Measurements from ENCODE around the gene NPVF. TPM values are rescaled to one million over a fixed set of nuclear protein-coding genes. Genes with fewer than 3 reads are reported as not detected.

Gene NPVF
- total and polyA plus RNA-seq, 2 of the 8 experiments (the other 6 are each of a cell fraction or from before 2014, with no cell fraction given) = not detected

DNA sequence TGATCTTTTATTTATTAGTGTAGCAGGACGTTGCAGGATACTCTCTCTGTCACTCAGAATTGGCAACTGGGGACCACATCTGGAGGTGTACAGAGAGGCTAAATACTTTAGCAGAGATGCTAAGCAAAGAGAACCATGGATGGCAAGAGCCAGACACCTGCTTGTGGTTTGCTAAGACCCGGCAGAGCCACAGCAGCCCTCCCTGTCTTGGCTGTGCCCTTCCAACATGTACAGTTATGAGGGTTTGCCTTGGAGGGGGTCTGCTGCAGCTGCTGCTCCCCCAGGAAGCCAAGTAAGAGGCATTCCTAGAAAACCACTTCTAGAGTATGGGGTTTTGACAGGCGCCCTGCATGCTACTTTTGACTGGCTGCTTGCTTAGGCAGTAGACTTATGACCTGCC is 5.1 kb downstream of the NPVF start (continued):
- TF ChIP-seq, protein P1, sequence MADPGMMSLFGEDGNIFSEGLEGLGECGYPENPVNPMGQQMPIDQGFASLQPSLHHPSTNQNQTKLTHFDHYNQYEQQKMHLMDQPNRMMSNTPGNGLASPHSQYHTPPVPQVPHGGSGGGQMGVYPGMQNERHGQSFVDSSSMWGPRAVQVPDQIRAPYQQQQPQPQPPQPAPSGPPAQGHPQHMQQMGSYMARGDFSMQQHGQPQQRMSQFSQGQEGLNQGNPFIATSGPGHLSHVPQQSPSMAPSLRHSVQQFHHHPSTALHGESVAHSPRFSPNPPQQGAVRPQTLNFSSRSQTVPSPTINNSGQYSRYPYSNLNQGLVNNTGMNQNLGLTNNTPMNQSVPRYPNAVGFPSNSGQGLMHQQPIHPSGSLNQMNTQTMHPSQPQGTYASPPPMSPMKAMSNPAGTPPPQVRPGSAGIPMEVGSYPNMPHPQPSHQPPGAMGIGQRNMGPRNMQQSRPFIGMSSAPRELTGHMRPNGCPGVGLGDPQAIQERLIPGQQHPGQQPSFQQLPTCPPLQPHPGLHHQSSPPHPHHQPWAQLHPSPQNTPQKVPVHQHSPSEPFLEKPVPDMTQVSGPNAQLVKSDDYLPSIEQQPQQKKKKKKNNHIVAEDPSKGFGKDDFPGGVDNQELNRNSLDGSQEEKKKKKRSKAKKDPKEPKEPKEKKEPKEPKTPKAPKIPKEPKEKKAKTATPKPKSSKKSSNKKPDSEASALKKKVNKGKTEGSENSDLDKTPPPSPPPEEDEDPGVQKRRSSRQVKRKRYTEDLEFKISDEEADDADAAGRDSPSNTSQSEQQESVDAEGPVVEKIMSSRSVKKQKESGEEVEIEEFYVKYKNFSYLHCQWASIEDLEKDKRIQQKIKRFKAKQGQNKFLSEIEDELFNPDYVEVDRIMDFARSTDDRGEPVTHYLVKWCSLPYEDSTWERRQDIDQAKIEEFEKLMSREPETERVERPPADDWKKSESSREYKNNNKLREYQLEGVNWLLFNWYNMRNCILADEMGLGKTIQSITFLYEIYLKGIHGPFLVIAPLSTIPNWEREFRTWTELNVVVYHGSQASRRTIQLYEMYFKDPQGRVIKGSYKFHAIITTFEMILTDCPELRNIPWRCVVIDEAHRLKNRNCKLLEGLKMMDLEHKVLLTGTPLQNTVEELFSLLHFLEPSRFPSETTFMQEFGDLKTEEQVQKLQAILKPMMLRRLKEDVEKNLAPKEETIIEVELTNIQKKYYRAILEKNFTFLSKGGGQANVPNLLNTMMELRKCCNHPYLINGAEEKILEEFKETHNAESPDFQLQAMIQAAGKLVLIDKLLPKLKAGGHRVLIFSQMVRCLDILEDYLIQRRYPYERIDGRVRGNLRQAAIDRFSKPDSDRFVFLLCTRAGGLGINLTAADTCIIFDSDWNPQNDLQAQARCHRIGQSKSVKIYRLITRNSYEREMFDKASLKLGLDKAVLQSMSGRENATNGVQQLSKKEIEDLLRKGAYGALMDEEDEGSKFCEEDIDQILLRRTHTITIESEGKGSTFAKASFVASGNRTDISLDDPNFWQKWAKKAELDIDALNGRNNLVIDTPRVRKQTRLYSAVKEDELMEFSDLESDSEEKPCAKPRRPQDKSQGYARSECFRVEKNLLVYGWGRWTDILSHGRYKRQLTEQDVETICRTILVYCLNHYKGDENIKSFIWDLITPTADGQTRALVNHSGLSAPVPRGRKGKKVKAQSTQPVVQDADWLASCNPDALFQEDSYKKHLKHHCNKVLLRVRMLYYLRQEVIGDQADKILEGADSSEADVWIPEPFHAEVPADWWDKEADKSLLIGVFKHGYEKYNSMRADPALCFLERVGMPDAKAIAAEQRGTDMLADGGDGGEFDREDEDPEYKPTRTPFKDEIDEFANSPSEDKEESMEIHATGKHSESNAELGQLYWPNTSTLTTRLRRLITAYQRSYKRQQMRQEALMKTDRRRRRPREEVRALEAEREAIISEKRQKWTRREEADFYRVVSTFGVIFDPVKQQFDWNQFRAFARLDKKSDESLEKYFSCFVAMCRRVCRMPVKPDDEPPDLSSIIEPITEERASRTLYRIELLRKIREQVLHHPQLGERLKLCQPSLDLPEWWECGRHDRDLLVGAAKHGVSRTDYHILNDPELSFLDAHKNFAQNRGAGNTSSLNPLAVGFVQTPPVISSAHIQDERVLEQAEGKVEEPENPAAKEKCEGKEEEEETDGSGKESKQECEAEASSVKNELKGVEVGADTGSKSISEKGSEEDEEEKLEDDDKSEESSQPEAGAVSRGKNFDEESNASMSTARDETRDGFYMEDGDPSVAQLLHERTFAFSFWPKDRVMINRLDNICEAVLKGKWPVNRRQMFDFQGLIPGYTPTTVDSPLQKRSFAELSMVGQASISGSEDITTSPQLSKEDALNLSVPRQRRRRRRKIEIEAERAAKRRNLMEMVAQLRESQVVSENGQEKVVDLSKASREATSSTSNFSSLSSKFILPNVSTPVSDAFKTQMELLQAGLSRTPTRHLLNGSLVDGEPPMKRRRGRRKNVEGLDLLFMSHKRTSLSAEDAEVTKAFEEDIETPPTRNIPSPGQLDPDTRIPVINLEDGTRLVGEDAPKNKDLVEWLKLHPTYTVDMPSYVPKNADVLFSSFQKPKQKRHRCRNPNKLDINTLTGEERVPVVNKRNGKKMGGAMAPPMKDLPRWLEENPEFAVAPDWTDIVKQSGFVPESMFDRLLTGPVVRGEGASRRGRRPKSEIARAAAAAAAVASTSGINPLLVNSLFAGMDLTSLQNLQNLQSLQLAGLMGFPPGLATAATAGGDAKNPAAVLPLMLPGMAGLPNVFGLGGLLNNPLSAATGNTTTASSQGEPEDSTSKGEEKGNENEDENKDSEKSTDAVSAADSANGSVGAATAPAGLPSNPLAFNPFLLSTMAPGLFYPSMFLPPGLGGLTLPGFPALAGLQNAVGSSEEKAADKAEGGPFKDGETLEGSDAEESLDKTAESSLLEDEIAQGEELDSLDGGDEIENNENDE (IDR thresholded peaks at IDR 0.05; ENCODE audit: insufficient replicate concordance, low read length) = no peak
- TF ChIP-seq POLR2AphosphoS5 (IDR thresholded peaks at IDR 0.05; ENCODE audit: low read depth, low read length) = no peak
- no peak for TF ChIP-seq CBX8 (IDR thresholded peaks at IDR 0.05; ENCODE audit: borderline replicate concordance, low read depth, low read length)
- TF ChIP-seq RBBP5 (IDR thresholded peaks at IDR 0.05; ENCODE audit: borderline replicate concordance, low read depth, low read length) = no peak
- no peak for TF ChIP-seq GTF2F1 (IDR thresholded peaks at IDR 0.05; ENCODE audit: borderline replicate concordance, low read depth, low read length)
- no peak for TF ChIP-seq FOSL1 (IDR thresholded peaks at IDR 0.05; ENCODE audit: insufficient read depth, low read depth, low read length)
- no peak for TF ChIP-seq EZH2 (IDR thresholded peaks at IDR 0.05; ENCODE audit: low read depth, low read length, severe bottlenecking)
- no peak for TF ChIP-seq CEBPB (IDR thresholded peaks at IDR 0.05; ENCODE audit: low read depth, low read length)
- TF ChIP-seq, protein P2, sequence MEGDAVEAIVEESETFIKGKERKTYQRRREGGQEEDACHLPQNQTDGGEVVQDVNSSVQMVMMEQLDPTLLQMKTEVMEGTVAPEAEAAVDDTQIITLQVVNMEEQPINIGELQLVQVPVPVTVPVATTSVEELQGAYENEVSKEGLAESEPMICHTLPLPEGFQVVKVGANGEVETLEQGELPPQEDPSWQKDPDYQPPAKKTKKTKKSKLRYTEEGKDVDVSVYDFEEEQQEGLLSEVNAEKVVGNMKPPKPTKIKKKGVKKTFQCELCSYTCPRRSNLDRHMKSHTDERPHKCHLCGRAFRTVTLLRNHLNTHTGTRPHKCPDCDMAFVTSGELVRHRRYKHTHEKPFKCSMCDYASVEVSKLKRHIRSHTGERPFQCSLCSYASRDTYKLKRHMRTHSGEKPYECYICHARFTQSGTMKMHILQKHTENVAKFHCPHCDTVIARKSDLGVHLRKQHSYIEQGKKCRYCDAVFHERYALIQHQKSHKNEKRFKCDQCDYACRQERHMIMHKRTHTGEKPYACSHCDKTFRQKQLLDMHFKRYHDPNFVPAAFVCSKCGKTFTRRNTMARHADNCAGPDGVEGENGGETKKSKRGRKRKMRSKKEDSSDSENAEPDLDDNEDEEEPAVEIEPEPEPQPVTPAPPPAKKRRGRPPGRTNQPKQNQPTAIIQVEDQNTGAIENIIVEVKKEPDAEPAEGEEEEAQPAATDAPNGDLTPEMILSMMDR (IDR thresholded peaks at IDR 0.05; ENCODE audit: control extremely low read depth in 1 of 3, insufficient read depth in 1 of 3, low read depth in 1 of 3, low read length in 3 of 3) = no peak
- TF ChIP-seq POLR2A (IDR thresholded peaks at IDR 0.05; ENCODE audit: control extremely low read depth in 1 of 2, low read depth in 2 of 2, low read length in 2 of 2) = no peak

All from H1 (cell line).